Astrocyte of the cerebellum (primary cell): ENCODE data around the gene PTPRT.

Experiments used
- DNase-seq: peaks from one replicate; pipeline ENCODE4 v3.0.0-alpha.2; 2011; ENCODE audit warnings: low read depth
- H3K4me3 ChIP-seq: 2 replicates; pipeline ENCODE4 v1.5.1; 2011; ENCODE audit warnings: mild to moderate bottlenecking, low read depth, low read length, moderate library complexity
- in situ Hi-C: cut with HindIII; loops from 2 replicates; pipeline ENCODE4 v1.10.0; 2017; ENCODE audit warnings: low sequenced_read_pairs
- TF ChIP-seq, protein P1 (sequence below): IDR thresholded peaks from 2 replicates; pipeline ENCODE4 v1.5.1; 2012; ENCODE audit warnings: low read length, low read depth, moderate library complexity, mild to moderate bottlenecking; ENCODE audit errors: missing control alignments

Gene PTPRT

DNA sequence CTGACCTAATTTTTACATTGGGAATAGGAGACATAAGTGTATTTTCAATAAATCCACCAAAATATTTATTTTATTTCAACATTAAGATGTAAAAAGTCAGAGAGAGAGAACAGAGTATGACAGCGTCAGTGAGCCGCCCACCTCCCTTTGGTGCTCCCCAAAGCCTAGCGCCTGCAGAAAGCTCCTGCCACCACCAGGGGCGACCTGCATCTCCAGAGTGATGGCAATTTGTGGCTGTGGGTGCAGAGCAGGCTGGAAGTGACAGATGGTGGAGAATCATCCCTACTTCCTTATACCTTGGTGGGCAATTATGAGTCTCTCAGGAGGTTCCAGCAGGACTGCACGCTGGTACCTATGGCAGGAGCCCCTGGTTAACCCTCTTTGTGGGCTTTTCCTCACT lies 87.3 kb downstream of the PTPRT start:
- no peak overlapping the region for H3K4me3 ChIP-seq
- no peak for DNase-seq
- TF ChIP-seq, protein P1, sequence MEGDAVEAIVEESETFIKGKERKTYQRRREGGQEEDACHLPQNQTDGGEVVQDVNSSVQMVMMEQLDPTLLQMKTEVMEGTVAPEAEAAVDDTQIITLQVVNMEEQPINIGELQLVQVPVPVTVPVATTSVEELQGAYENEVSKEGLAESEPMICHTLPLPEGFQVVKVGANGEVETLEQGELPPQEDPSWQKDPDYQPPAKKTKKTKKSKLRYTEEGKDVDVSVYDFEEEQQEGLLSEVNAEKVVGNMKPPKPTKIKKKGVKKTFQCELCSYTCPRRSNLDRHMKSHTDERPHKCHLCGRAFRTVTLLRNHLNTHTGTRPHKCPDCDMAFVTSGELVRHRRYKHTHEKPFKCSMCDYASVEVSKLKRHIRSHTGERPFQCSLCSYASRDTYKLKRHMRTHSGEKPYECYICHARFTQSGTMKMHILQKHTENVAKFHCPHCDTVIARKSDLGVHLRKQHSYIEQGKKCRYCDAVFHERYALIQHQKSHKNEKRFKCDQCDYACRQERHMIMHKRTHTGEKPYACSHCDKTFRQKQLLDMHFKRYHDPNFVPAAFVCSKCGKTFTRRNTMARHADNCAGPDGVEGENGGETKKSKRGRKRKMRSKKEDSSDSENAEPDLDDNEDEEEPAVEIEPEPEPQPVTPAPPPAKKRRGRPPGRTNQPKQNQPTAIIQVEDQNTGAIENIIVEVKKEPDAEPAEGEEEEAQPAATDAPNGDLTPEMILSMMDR: no peak
- in situ Hi-C loops: no loop called here

DNA sequence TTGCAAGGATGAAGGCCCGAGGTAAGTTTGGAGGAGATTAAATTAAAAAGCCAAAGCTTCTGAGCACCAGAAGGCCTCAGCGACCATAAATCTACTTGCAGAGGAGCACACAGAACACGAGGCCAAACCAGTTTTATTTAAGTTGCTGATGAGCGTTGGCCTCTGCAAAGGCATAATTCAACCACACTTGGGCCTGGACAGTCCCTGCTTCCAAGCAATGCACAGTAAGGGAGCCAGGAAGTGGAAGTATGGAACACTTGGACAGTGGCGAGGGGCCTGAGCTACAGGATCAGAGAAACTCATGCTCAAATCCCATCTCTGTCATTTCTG lies 92.8 kb downstream of the PTPRT start:
- DNase-seq: no peak
- TF ChIP-seq, protein P1: no peak
- H3K4me3 ChIP-seq: no peak overlapping the region
- in situ Hi-C loops: no loop called here

DNA sequence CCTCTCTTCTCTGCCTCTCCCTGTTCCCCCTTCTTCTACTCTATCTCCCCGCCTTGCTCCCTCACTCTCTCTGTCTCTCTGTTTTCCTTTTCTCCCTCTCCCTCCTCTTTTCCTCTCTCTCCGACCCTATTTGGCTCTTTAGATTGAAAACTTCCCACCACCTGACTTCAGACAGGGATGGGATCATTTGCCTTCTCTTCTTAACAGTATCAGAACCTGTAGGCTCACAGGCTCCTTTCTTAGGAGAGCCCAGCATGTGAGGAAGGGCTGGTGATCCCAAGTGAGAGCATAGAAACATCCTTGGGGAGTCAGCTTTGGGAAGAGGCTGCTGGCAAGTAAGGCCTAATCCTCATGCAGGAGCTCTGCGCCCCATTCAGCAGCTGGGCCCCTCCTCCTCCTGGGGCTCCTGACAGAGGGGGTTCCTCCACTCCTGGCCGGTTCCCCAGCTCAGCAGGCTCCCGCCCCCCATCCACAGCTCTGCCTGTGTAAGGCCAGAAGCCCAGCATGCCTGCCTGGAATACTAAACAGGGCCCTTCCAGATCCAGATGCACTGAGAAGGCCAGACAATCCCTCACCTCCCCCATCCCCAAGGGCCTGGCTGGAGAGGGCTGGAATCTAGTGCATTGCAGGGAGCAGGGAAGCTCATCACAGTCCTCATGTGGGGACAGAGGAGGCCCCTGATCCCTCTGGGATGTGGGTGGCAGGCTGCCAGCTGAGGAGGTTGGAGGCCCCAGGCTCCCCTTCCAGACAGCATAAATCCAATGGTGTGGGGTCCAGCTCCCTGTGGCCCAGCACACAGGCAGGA lies 93.4 kb downstream of the PTPRT start:
- no peak overlapping the region for H3K4me3 ChIP-seq
- DNase-seq: no peak
- TF ChIP-seq, protein P1: no peak
- in situ Hi-C loops: no loop called here

DNA sequence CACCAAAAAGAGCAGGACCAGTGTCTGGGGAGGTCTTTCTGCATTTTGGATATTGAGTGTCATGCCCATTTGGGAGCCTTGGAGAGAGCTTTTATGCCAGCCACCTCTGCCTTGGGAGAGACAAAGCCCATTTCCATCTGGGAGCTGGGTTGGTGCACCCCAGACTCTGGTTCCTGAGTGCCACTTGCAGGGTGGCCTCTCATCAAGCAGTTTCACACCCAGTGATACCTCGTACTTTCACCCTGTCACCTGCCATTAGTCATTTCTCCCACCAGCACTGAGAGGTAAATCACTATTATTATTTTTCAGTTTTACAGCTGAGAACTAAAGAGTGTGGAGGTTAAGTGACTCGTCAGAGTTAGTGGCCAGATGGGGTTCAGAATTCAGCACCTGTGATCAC lies 94.7 kb downstream of the PTPRT start:
- in situ Hi-C loops: no loop called here
- H3K4me3 ChIP-seq: no peak overlapping the region
- no peak for DNase-seq
- TF ChIP-seq, protein P1: no peak

GRCh38 chr20:43092386-43093088 lies 97.2 kb downstream of the PTPRT start:
- TF ChIP-seq, protein P1: no peak
- DNase-seq: no peak
- H3K4me3 ChIP-seq: no peak overlapping the region
- in situ Hi-C loops: no loop called here

DNA sequence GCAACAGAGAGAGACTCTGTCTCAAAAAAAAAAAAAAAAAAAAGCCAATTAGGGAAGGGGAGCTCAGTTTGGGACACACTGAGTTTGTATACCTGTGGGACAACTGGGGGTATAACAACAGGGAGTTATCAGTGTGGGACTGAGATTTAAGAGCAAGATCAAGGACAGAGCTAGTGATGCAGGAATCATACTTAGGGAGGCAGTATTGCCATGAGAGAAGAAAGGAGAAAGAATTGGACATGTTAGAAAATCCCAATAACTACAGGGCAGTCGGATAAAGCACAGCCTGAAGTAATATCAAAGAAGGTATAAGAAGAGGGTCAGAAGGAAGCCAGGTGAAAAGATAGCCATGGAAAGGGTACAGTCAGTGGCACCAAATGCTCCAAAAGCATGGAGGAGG lies 121.2 kb downstream of the PTPRT start:
- TF ChIP-seq, protein P1: no peak
- DNase-seq: no peak
- H3K4me3 ChIP-seq: no peak overlapping the region
- in situ Hi-C loops: no loop called here
